HG03558 (cell line): ENCODE results near the gene SPDYE3.
"Not testable (repeated sequence)": the region's sequence is repeated elsewhere in the genome, so short reads cannot be mapped to it uniquely, and the experiment has no call there.

Experiments
- ATAC-seq: cut with Tn5 transposase; IDR thresholded peaks from one replicate; pipeline ENCODE4 v1.9.1; 2021; ENCODE audit warnings: moderate number of reproducible peaks; ENCODE audit not compliant: unreplicated experiment; ENCODE audit errors: extremely low read depth

SPDYE3 gene

GRCh38 chr7:100346921-100347320 is 39.4 kb downstream of the SPDYE3 start:
- ATAC-seq: no peak

DNA sequence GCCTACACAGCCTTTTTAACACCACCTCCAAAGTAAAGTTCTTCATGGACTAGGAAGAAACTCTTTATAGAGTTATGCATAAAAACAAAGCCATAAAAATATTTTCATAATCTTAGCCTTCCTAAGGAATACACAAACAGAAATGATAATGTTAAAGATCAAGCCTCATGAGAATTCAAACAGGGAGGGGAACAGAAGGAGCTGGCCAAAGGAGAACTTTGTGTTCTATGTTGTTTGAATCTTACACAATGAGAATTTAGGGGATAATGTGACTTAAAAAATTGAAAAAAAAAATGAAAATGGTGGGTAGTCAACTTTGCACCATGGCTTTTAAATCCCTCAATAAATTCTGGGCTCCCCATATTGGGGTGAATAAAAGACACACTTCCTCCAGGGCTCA is 41.3 kb downstream of the SPDYE3 start:
- ATAC-seq: no peak

DNA sequence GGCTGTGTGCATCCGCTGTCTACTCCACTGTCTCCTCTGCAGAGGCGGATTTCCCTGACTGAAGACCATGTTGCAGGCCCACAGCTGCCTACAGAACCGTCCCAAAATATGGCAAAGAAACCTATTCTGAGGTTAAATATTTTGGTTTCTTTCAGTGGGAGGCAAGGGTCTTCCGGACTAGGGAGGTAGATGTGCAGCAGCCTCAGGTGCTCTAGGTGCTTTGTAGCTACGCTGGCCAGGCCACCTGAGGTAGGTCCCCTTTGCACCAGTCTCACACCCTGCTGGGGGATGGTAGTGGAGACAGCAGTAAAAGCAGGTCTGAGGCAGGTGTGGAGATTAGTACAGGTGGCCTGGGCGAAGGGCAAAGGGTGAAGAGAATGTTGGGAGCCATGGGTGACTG is 42.3 kb downstream of the SPDYE3 start:
- ATAC-seq: no peak

DNA sequence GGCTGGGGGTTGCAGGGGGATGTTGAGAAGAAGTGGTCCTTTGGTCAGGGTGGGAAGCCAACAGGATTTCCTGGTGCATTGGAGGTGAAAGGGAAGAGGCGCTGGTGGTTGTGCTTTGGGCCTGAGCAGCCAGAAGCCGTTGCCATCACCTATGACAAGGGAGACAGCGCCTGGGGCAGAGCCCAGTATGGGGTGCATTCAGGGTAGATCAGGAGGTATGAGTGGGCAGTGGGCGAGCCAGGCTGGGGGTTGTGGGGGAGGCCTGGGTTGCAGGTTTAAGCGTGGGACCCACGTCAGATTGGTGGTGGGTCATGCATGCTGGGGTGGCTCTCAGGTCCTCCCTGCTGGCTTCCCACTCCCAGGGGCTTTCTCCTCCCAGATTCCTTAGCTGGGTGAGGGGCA is 44.2 kb downstream of the SPDYE3 start:
- ATAC-seq: no peak

DNA sequence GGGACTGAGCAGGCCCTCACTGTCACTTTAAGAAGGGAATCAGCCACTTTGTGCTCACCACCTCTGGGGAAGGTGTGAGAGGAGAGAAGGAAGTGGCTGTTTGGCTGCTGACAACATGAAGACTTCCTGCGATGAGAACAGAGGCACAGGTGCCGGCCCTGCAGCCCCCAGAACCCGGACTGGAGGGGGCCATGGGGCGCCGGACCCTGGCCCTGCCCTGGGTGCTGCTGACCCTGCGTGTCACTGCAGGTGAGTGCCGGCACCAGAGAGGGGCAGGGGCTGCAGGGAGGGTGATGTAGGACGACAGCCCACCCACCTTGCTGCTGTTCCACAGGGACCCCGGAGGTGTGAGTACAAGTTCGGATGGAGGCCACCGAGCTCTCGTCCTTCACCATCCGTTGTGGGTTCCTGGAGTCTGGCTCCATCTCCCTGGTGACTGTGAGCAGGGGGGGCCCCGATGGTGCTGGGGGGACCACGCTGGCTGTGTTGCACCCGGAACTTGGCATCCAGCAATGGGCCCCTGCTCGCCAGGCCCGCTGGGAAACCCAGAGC is 44.8 kb downstream of the SPDYE3 start:
- ATAC-seq: not testable (repeated sequence)

DNA sequence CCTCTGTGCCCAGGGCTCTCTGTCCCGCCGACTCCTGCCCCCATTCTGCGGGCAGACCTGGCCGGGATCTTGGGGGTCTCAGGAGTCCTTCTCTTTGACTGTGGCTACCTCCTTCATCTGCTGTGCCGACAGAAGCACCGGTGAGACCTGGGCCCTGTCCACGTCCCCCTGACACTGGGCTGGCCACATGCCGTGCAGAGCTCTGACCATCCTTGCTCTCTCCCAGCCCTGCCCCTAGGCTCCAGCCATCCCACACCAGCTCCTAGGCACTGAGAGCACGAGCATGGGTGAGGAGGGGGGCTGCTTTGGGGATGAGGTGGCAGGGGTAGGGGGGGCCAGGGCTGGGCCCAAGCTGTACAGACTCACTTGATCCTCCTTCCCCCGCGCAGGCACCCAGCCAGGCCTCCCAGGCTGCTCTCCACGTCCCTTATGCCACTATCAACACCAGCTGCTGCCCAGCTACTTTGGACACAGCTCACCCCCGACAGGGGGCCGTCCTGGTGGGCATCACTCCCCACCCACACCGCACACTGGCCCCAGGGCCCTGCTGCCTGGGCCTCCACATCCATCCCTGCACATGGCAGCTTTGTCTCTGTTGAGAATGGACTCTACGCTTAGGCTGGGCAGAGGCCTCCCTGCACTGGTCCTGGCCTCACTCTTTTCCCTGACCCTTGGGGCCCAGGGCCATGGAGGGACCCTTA is 45.6 kb downstream of the SPDYE3 start:
- ATAC-seq: no peak

- no peak for ATAC-seq
Measured at GRCh38 chr7:100353685-100354330, 46.3 kb downstream of the SPDYE3 start.

- ATAC-seq: no peak
Measured at GRCh38 chr7:100356416-100357068, 49.0 kb downstream of the SPDYE3 start.

DNA sequence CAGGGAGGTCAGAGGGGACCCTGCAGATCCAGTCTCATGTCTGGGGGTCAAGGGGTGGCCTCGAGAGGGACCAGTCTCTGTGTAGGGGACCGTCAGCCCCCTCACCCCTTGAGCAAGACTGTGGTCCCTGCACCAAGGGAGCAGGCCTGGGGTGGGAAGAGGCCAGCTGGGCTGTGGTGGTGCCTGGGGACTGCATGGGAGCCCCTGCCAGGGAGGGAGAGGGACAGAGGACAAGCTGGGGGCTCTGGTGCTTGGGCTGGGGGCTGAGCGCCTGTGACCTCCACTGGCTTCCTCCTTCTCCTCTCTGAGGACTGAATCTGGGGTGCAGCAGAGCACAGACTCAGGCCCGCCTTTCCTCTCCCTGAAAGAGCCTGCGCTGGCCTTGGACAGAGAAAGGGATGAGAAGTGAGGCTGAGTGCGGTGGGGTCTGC is 49.6 kb downstream of the SPDYE3 start:
- no peak for ATAC-seq

DNA sequence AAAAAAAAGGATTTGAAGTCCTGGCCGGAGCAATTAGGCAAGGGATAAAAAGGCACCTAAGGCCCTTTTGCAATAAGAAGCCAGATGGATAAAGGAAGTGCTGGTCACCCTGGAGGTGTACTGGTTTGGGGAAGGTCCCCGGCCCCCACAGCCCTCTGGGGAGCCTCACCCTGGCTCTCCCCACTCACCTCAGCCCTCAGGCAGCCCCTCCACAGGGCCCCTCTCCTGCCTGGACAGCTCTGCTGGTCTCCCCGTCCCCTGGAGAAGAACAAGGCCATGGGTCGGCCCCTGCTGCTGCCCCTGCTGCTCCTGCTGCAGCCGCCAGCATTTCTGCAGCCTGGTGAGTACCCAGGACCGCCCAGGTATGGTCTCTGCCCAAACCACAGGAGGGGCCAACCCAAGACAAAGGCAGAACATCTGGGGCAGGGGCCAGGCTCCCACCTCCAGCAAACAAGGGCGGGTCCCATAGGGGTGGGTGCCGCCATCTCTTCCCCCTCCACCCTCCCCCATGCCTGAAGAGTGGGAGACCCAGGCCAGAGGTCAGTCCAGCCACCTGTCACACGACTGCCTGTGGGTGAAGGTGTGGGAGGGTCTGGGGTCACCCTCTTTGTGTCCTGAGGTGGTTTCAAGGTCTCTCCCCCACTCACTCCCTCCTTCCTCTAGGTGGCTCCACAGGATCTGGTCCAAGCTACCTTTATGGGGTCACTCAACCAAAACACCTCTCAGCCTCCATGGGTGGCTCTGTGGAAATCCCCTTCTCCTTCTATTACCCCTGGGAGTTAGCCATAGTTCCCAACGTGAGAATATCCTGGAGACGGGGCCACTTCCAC is 50.7 kb downstream of the SPDYE3 start, which contains the start of gene PILRB:
Gene PILRB (plus strand): TSS at position 91 of the 830 bp plus-strand sequence. CDS start 186 bp downstream, at position 277.
- ATAC-seq: no peak

DNA sequence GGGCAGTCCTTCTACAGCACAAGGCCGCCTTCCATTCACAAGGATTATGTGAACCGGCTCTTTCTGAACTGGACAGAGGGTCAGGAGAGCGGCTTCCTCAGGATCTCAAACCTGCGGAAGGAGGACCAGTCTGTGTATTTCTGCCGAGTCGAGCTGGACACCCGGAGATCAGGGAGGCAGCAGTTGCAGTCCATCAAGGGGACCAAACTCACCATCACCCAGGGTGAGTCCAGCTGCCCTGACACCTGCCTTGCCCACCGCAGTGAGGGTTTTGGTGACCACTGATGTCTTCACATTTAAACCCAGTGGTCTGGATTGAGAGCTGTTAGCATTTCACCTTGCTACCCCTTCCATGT is 51.3 kb downstream of the SPDYE3 start:
- ATAC-seq: no peak

GRCh38 chr7:100360135-100360854 is 52.8 kb downstream of the SPDYE3 start:
- no peak for ATAC-seq

GRCh38 chr7:100363098-100363497 is 55.6 kb downstream of the SPDYE3 start:
- no peak for ATAC-seq

DNA sequence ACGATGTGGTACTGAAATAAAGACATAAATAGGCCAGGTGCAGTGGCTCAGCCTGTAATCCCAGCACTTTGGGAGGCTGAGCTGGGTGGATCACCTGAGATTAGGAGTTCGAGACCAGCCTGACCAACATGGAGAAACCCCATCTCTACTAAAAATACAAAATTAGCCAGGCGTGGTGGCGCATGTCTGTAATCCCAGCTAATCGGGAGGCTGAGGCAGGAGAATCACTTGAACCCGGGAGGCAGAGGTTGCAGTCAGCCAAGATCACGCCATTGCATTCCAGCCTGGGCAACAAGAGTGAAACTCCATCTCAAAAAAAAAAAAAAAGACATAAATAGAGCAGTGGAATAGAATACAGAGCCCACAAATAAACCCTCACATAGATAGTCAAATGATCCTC is 56.3 kb downstream of the SPDYE3 start:
- not testable (repeated sequence) for ATAC-seq

GRCh38 chr7:100364480-100364879 is 57.0 kb downstream of the SPDYE3 start:
- ATAC-seq: no peak

GRCh38 chr7:100365998-100366367 is 58.5 kb downstream of the SPDYE3 start:
- not testable (repeated sequence) for ATAC-seq

- ATAC-seq: no peak
Measured at GRCh38 chr7:100366411-100367250, 59.1 kb downstream of the SPDYE3 start.

GRCh38 chr7:100367251-100367620 is 59.7 kb downstream of the SPDYE3 start:
- ATAC-seq: no peak
